ENCODE data around the gene SON.

- no peak for TF ChIP-seq GATA2 (IDR thresholded peaks at IDR 0.05; ENCODE audit: low read depth, low read length)
- no peak for TF ChIP-seq GATA3 (IDR thresholded peaks at IDR 0.05; ENCODE audit: low read depth, low read length)
These were observed 37.0 kb upstream of the SON start for GRCh38 chr21:33505833-33506232.

All from SH-SY5Y (cell line).